Retinal pigment epithelial cell (primary cell): ENCODE results near the gene HPCA.

Experiments
- DNase-seq: peaks from one replicate; pipeline ENCODE4 v3.0.0-alpha.2; 2010; ENCODE audit warnings: low read depth
- H3K4me3 ChIP-seq: 2 replicates; pipeline ENCODE4 v1.5.1; 2011; ENCODE audit warnings: mild to moderate bottlenecking, low read length, control low read depth, moderate library complexity
- TF ChIP-seq, protein P1 (sequence below): conservative IDR thresholded peaks from 2 replicates; pipeline ENCODE4 v1.5.1; 2011; ENCODE audit warnings: low read depth, low read length, control low read depth, inconsistent platforms

Gene HPCA

DNA sequence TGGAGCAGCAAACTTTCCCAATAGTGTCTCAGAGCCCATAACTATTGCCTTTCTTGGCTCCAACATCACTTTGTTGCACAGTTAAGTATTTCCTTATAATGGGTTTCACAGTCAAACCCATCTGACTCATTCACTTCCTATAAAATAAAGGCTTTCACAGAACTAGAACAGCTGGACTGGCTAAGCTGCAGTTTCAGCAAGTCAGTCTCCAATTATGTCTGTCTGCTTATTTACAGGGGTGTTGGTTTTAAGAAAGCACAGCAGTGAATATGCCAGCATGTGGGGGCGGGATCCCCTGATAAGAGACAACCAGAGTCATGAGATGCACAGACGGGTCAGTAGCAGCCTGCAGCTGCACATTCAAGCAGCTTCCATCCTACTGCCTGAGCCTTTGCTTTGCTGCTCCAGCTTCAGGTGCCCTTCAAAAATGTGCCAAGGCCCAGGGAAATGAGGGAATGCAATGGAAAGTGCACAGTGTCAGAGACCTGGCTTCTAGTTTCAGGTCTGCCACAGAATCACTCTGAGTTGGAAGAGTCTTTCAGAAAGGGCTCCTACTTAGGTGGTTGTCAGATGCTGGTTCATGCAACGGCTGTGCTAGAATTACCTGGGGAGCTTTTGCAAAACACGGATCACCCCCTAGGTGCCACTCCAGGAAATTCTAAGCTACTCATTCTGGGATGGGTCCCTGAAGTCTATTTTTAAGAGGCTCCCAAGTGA lies 53.5 kb downstream of the HPCA start:
- TF ChIP-seq, protein P1, sequence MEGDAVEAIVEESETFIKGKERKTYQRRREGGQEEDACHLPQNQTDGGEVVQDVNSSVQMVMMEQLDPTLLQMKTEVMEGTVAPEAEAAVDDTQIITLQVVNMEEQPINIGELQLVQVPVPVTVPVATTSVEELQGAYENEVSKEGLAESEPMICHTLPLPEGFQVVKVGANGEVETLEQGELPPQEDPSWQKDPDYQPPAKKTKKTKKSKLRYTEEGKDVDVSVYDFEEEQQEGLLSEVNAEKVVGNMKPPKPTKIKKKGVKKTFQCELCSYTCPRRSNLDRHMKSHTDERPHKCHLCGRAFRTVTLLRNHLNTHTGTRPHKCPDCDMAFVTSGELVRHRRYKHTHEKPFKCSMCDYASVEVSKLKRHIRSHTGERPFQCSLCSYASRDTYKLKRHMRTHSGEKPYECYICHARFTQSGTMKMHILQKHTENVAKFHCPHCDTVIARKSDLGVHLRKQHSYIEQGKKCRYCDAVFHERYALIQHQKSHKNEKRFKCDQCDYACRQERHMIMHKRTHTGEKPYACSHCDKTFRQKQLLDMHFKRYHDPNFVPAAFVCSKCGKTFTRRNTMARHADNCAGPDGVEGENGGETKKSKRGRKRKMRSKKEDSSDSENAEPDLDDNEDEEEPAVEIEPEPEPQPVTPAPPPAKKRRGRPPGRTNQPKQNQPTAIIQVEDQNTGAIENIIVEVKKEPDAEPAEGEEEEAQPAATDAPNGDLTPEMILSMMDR = no peak
- no peak overlapping the region for H3K4me3 ChIP-seq
- DNase-seq = no peak

DNA sequence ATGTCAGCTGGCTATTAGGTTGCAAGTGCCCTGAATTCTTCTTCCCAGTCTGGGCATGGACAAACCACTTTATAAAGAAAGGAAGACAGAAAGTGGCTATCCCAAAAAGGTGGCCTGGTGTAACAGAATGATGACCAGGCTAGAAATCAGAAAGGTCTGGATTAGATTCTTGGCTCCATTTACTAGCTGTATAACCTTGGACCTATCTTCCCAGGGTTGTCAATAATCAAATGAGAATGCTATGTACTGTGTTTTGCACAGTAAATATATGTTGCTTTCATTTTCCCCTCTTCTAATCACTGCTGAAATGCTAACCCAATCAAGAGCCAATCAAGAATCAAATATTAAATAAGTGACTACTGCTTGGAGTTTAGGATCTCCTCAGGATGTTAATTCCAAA lies 57.9 kb downstream of the HPCA start:
- DNase-seq = no peak
- TF ChIP-seq, protein P1 = no peak

More for the DNA sequence above, 57.9 kb downstream of the HPCA start:
- no peak overlapping the region for H3K4me3 ChIP-seq
